A549 treated with dexamethasone at 1 μM for 4 hours (cell line): ENCODE measurements around the gene USP1. TPM values are rescaled to one million over a fixed set of nuclear protein-coding genes. Genes with fewer than 3 reads are reported as not detected.

Experiments used
- total RNA-seq: library from RNA; stranded (reverse); fragments of 200-300 nt; extraction: Qiagen RNA extraction; gene quantifications from 5 replicates; pipeline ENCODE4 v1.2.3, GENCODE V29; 2022

USP1 gene
- 20.7 to 26.0 TPM (median 22.2 TPM) in 5 replicates for total RNA-seq

DNA sequence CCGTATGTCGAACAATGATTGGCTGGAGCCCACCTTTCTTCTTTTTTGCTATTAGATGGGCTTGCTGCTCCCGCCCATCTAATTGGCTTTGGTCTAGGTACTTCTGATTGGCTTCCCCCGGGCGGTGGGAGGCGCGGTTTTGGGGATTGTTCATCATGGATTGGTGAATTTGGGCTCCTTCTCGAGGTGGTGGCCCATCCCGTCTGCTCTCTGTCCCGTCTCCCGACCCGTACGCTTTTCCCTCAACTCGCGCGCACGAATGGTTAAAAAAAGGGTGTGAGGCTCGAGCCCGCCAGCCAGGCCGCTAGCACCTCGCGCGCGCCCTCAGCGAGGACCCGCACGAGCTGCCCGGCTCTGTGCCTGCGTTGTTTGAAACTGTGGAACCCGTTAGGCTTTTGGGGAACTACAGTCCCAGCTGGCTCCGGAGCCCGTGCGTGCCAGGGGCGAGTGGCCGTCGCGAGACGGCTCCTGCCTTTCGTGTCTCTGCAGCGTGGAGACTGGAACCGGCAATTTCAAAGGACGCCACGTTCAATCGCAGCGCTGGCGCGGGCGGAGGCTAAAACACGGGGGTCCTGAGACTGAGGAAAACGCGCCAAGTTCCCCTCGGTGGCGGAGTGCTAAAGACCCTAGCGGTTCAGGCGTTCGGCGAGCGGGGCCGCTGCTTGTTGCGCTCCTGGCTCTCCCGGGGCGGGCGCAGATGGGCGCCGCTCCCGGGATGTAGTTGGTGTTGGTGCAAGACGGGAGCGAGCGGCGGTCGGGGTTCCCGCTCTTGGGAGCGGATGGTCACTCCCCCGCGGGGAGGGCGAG, at the start of gene USP1:
TSS of gene USP1 (plus strand) at position 584 of the 807 bp plus-strand sequence. CDS start 2,819 bp downstream, outside the sequence.

Other genes starting within 250 kb of the USP1 start
- not detected in 5 replicates for gene L1TD1, start 242.2 kb upstream of the USP1 start, total RNA-seq
- gene KANK4, start 117.6 kb upstream of the USP1 start, total RNA-seq = 0.27 to 0.46 TPM (median 0.40 TPM) in 5 replicates
- gene ANGPTL3, start 160.5 kb downstream of the USP1 start, total RNA-seq = not detected in 5 replicates